ENCODE measurements around the gene KHNYN. TPM values are rescaled to one million over a fixed set of nuclear protein-coding genes. Genes with fewer than 3 reads are reported as not detected.

KHNYN gene
- total and polyA plus RNA-seq, 2 of the 8 experiments (the other 6 are each of a cell fraction or from before 2014, with no cell fraction given), result 7.6 to 22.3 TPM

- Histone ChIP-seq H3K79me2 (ENCODE audit: control insufficient read depth in 1 of 2, insufficient read depth in 2 of 2, low read length in 2 of 2) (no peaks in the 10 kb centered on the region), H4K8ac (ENCODE audit: extremely low read depth, insufficient read depth, low read length) (no peak overlapping the region), H4K5ac (ENCODE audit: insufficient read length, low read depth, low read length) (no peak overlapping the region), H3K4me1 (replicated peaks in 1 of 4; ENCODE audit: control insufficient read depth in 3 of 4, insufficient read depth in 4 of 4, low read length in 3 of 4) (peaks cover 6 to 20% (median 13%) of the 10 kb centered on the region in 4 experiments), H3K4ac (replicated peaks; ENCODE audit: insufficient read length, low read depth, low read length) (no peak overlapping the region), H3K56ac (replicated peaks; ENCODE audit: insufficient read length, low read depth, low read length) (no peak overlapping the region), H3K23me2 (ENCODE audit: low read depth, low read length) (peaks cover 5% of the 10 kb centered on the region; the same call in 1 of the 2 replicates), H3K27ac (ENCODE audit: low read depth, low read length) (no peak overlapping the region), H2BK15ac (ENCODE audit: low read length) (no peak overlapping the region), H2BK120ac (replicated peaks; ENCODE audit: low read depth, low read length) (no peak overlapping the region), H4K20me1 (replicated peaks in 1 of 2; ENCODE audit: control insufficient read depth in 1 of 2, insufficient read depth in 2 of 2, low read length in 2 of 2) (peaks cover 1 to 9% of the 10 kb centered on the region in 2 experiments), H3K14ac (ENCODE audit: insufficient read length) (no peak overlapping the region), H3K79me1 (ENCODE audit: low read depth, low read length) (no peaks in the 10 kb centered on the region; the same call in 1 of the 2 replicates), H2AFZ (ENCODE audit: low read length) (no peak overlapping the region), H3K18ac (ENCODE audit: extremely low read depth, low read length) (no peak overlapping the region), H3K9ac (replicated peaks in 1 of 4; ENCODE audit: extremely low read depth in 1 of 4, low read depth in 3 of 4, low read length in 3 of 4) (no peak overlapping the region), H3K4me2 (ENCODE audit: insufficient read depth in 1 of 2, low read depth in 2 of 2, low read length in 2 of 2) (no peak overlapping the region), H3K27me3 (replicated peaks in 1 of 4; ENCODE audit: control insufficient read depth in 3 of 4, extremely low read depth in 1 of 4, insufficient read depth in 3 of 4, low read length in 3 of 4) (peaks cover 0 to 3% (median 0%) of the 10 kb centered on the region in 4 experiments; a peak in 2 of 7 replicates), H3K36me3 (ENCODE audit: control insufficient read depth in 2 of 4, insufficient read depth in 4 of 4, low read length in 3 of 4) (peaks cover 0 to 13% (median 2%) of the 10 kb centered on the region in 4 experiments; a peak in 5 of 8 replicates), H3K9me3 (ENCODE audit: insufficient read depth in 2 of 2, low read depth in 1 of 2, low read length in 1 of 2) (no peaks in the 10 kb centered on the region), H4K91ac (replicated peaks; ENCODE audit: insufficient read length, low read length) (no peak overlapping the region), H2BK12ac (ENCODE audit: low read depth, low read length) (no peak overlapping the region), H2BK20ac (ENCODE audit: low read length) (no peak overlapping the region), H3K23ac (ENCODE audit: insufficient read length) (no peak overlapping the region), H3K4me3 (ENCODE audit: extremely low read depth in 1 of 4, insufficient read depth in 2 of 4, low read depth in 3 of 4, low read length in 4 of 4) (no peak overlapping the region), H2BK5ac (ENCODE audit: low read depth, low read length) (no peak overlapping the region), H2AK5ac (ENCODE audit: low read depth, low read length) (no peak overlapping the region)
- 90% methylated on average over 7 of the region's 7 CpGs; no CpG with 5 or more reads in 1 of the 2 experiments for WGBS, 2 experiments (ENCODE audit: extremely low coverage in 1 of 2, insufficient coverage in 1 of 2, insufficient read length in 1 of 2, insufficient replicate concordance in 2 of 2, low coverage in 1 of 2, low lambda C conversion rate in 2 of 2, missing lambda C conversion rate in 1 of 2)
- TF ChIP-seq RBBP5 (IDR thresholded peaks at IDR 0.05; ENCODE audit: borderline replicate concordance, low read depth, low read length), result no peak
- no peak for TF ChIP-seq FOSL1 (IDR thresholded peaks at IDR 0.05; ENCODE audit: insufficient read depth, low read depth, low read length)
- TF ChIP-seq NANOG (IDR thresholded peaks at IDR 0.05; ENCODE audit: insufficient read depth, low read depth, low read length, poor library complexity, severe bottlenecking), result no peak
- no peak for TF ChIP-seq TAF7 (optimal IDR thresholded peaks at IDR 0.05; ENCODE audit: borderline replicate concordance, low read depth, low read length)
- TF ChIP-seq GABPA (IDR thresholded peaks at IDR 0.05; ENCODE audit: borderline replicate concordance, insufficient read depth, low read length), result no peak
- TF ChIP-seq RXRA (IDR thresholded peaks at IDR 0.05; ENCODE audit: insufficient read depth, low read depth, low read length), result no peak
- ChIA-PET POLR2A (ENCODE audit: partially characterized antibody) (no interaction called here), CTCF (ENCODE audit: partially characterized antibody) (interaction anchor here (0.6 to 21.3 kb wide), 7 partner anchors 23 to 127 kb away, joined by 3 to 664 read pairs (median 29); partner anchors contain the start of genes ADCY4, CIDEB and RIPK3)
- FAIRE-seq (no peak), DNase-seq (ENCODE audit: low read depth in 1 of 2, low spot score in 2 of 2) (no peak)
These were observed 4.3 kb downstream of the KHNYN start for GRCh38 chr14:24434036-24434435.
